ENCODE data around the gene PDE6D. TPM values are rescaled to one million over a fixed set of nuclear protein-coding genes. Genes with fewer than 3 reads are reported as not detected.

The PDE6D gene
- polyA plus RNA-seq, 3 donors: 28.4 to 54.6 (median 50.5) TPM

- H4K20me1 ChIP-seq (ENCODE audit: insufficient read depth, low read length): no peaks in the 10 kb centered on the region
- H3K27me3 ChIP-seq (ENCODE audit: control insufficient read depth in 2 of 2, insufficient read depth in 2 of 2, low read length in 2 of 2): peaks cover 0 to 5% of the 10 kb centered on the region in 2 donors
- no peaks in the 10 kb centered on the region for H3K36me3 ChIP-seq (replicated peaks in 1 of 2; ENCODE audit: control insufficient read depth in 1 of 2, insufficient read depth in 2 of 2, low read length in 2 of 2)
- Mint-ChIP-seq H3K36me3 (no peaks in the 10 kb centered on the region), H3K27me3 (ENCODE audit: low read depth in 3 of 3) (peaks cover 2 to 8% (median 5%) of the 10 kb centered on the region in 3 donors), H3K4me3 (no peak overlapping the region), H3K9me3 (peaks cover 0 to 2% (median 0%) of the 10 kb centered on the region in 7 donors), H3K4me1 (peaks cover 26% of the 10 kb centered on the region), H3K27ac (no peak overlapping the region)
- H3K79me2 ChIP-seq (ENCODE audit: insufficient read depth, low read length): no peaks in the 10 kb centered on the region
- no peak overlapping the region for H3K4me3 ChIP-seq (replicated peaks in 1 of 3; ENCODE audit: low read depth in 2 of 3, low read length in 3 of 3)
- no peak overlapping the region for H3K9ac ChIP-seq (ENCODE audit: insufficient read depth, low read length, poor library complexity, severe bottlenecking)
- H3K27ac ChIP-seq (ENCODE audit: low read depth in 1 of 2, low read length in 2 of 2): no peak overlapping the region
- H3K9me3 ChIP-seq (replicated peaks in 1 of 2; ENCODE audit: control insufficient read depth in 1 of 2, insufficient read depth in 1 of 2, low read length in 2 of 2): no peaks in the 10 kb centered on the region
- 97% methylated on average over 5 of the region's 8 CpGs for WGBS (ENCODE audit: insufficient coverage)
- intact Hi-C loops (cut with micrococcal nuclease): loop anchor here in 1 of 2 donors (5.0 kb wide), 1 partner anchor 34 kb away; no protein-coding TSS in a partner anchor
- peak in 1 of 3 donors; percentile 30 for DNase-seq
- no peak overlapping the region for H3K4me2 ChIP-seq (replicated peaks; ENCODE audit: extremely low read depth, low read length, poor library complexity, severe bottlenecking)
- H2AFZ ChIP-seq (ENCODE audit: insufficient read depth, low read depth, low read length, poor library complexity, severe bottlenecking): no peak overlapping the region
- no peak for TF ChIP-seq CTCF (IDR thresholded peaks at IDR 0.05)
- H3K4me1 ChIP-seq (ENCODE audit: control insufficient read depth in 1 of 2, insufficient read depth in 2 of 2, low read length in 2 of 2): peaks cover 15 to 23% of the 10 kb centered on the region in 2 donors
Observed at GRCh38 chr2:231683292-231684235, 97.5 kb downstream of the PDE6D start.

- Mint-ChIP-seq H3K27me3 (ENCODE audit: low read depth in 3 of 3) (peaks cover 3 to 8% (median 5%) of the 10 kb centered on the region in 3 donors), H3K4me1 (peaks cover 27% of the 10 kb centered on the region), H3K4me3 (no peak overlapping the region), H3K36me3 (no peaks in the 10 kb centered on the region), H3K27ac (peak overlapping the region in 2 of 7 donors; percentile 55 to 60), H3K9me3 (peaks cover 0 to 2% (median 0%) of the 10 kb centered on the region in 7 donors)
- H3K4me3 ChIP-seq (replicated peaks in 1 of 3; ENCODE audit: low read depth in 2 of 3, low read length in 3 of 3): no peak overlapping the region
- no peaks in the 10 kb centered on the region for H4K20me1 ChIP-seq (ENCODE audit: insufficient read depth, low read length)
- H3K27ac ChIP-seq (ENCODE audit: low read depth in 1 of 2, low read length in 2 of 2): no peak overlapping the region
- no peaks in the 10 kb centered on the region for H3K36me3 ChIP-seq (replicated peaks in 1 of 2; ENCODE audit: control insufficient read depth in 1 of 2, insufficient read depth in 2 of 2, low read length in 2 of 2)
- peak overlapping the region; percentile 59 for H2AFZ ChIP-seq (ENCODE audit: insufficient read depth, low read depth, low read length, poor library complexity, severe bottlenecking)
- no peak for DNase-seq
- H3K9ac ChIP-seq (ENCODE audit: insufficient read depth, low read length, poor library complexity, severe bottlenecking): no peak overlapping the region
- whole genome bisulfite sequencing (ENCODE audit: insufficient coverage): 35% methylated on average over 7 of the region's 11 CpGs
- H3K4me2 ChIP-seq (replicated peaks; ENCODE audit: extremely low read depth, low read length, poor library complexity, severe bottlenecking): no peak overlapping the region
- H3K27me3 ChIP-seq (ENCODE audit: control insufficient read depth in 2 of 2, insufficient read depth in 2 of 2, low read length in 2 of 2): peaks cover 0 to 5% of the 10 kb centered on the region in 2 donors
- no peaks in the 10 kb centered on the region for H3K9me3 ChIP-seq (replicated peaks in 1 of 2; ENCODE audit: control insufficient read depth in 1 of 2, insufficient read depth in 1 of 2, low read length in 2 of 2)
- peaks cover 15 to 23% of the 10 kb centered on the region in 2 donors for H3K4me1 ChIP-seq (ENCODE audit: control insufficient read depth in 1 of 2, insufficient read depth in 2 of 2, low read length in 2 of 2)
- intact Hi-C loops (cut with micrococcal nuclease): loop anchor here in 1 of 2 donors (5.0 kb wide), 1 partner anchor 35 kb away; no protein-coding TSS in a partner anchor
- no peaks in the 10 kb centered on the region for H3K79me2 ChIP-seq (ENCODE audit: insufficient read depth, low read length)
- TF ChIP-seq CTCF (IDR thresholded peaks at IDR 0.05): no peak
Observed at GRCh38 chr2:231682603-231683291, 98.3 kb downstream of the PDE6D start.
